WTC11 (cell line): ENCODE data around the gene LONP2.

Experiments
- CTCF ChIP-seq: fragments of 200-600 bp; IDR thresholded peaks from 2 replicates; pipeline ENCODE4 v1.8.0; 2022; ENCODE audit warnings: antibody characterized with exemption
- E2F1 ChIP-seq: sonication (generic); formaldehyde crosslinking; IDR thresholded peaks from 2 replicates; pipeline ENCODE4 v1.8.0; 2022; ENCODE audit warnings: mild to moderate bottlenecking, missing genetic modification reagents
- GABPB1 ChIP-seq: sonication (generic); formaldehyde crosslinking; IDR thresholded peaks from 2 replicates; pipeline ENCODE4 v1.8.1; 2023; ENCODE audit warnings: mild to moderate bottlenecking, missing genetic modification reagents
- MAX ChIP-seq: sonication (generic); formaldehyde crosslinking; IDR thresholded peaks from 2 replicates; pipeline ENCODE4 v1.8.0; 2022; ENCODE audit warnings: mild to moderate bottlenecking, missing genetic modification reagents
- NFYB ChIP-seq: sonication (generic); formaldehyde crosslinking; conservative IDR thresholded peaks from 2 replicates; pipeline ENCODE4 v1.8.0; 2022; ENCODE audit warnings: low read depth, missing genetic modification reagents
- NR1H2 ChIP-seq: sonication (generic); formaldehyde crosslinking; IDR thresholded peaks from 2 replicates; pipeline ENCODE4 v1.9.0; 2021; ENCODE audit warnings: mild to moderate bottlenecking, moderate library complexity, missing genetic modification reagents
- PRDM15 ChIP-seq: sonication (generic); formaldehyde crosslinking; IDR thresholded peaks from 2 replicates; pipeline ENCODE4 v1.8.0; 2022; ENCODE audit warnings: missing genetic modification reagents
- SMAD3 ChIP-seq: sonication (generic); formaldehyde crosslinking; IDR thresholded peaks from 2 replicates; pipeline ENCODE4 v1.8.0; 2022; ENCODE audit warnings: missing genetic modification reagents, mild to moderate bottlenecking, borderline replicate concordance
- ZBTB43 ChIP-seq: sonication (generic); formaldehyde crosslinking; IDR thresholded peaks from 2 replicates; pipeline ENCODE4 v1.8.1; 2023; ENCODE audit warnings: mild to moderate bottlenecking, missing genetic modification reagents
- ZNF121 ChIP-seq: sonication (generic); formaldehyde crosslinking; IDR thresholded peaks from 2 replicates; pipeline ENCODE4 v1.8.0; 2023; ENCODE audit warnings: missing genetic modification reagents
- TF ChIP-seq, protein P1 (sequence below): sonication (generic); formaldehyde crosslinking; IDR thresholded peaks from 2 replicates; pipeline ENCODE4 v1.8.0; 2022; ENCODE audit warnings: mild to moderate bottlenecking, missing genetic modification reagents
- TF ChIP-seq, protein P2 (sequence below): sonication (generic); formaldehyde crosslinking; IDR thresholded peaks from 2 replicates; pipeline ENCODE4 v1.8.0; 2023; ENCODE audit warnings: missing genetic modification reagents, mild to moderate bottlenecking, borderline replicate concordance
- TF ChIP-seq, protein P3 (sequence below): sonication (generic); formaldehyde crosslinking; IDR thresholded peaks from 2 replicates; pipeline ENCODE4 v1.8.1; 2022; ENCODE audit warnings: low read depth, mild to moderate bottlenecking, moderate library complexity, missing genetic modification reagents, borderline replicate concordance

DNA sequence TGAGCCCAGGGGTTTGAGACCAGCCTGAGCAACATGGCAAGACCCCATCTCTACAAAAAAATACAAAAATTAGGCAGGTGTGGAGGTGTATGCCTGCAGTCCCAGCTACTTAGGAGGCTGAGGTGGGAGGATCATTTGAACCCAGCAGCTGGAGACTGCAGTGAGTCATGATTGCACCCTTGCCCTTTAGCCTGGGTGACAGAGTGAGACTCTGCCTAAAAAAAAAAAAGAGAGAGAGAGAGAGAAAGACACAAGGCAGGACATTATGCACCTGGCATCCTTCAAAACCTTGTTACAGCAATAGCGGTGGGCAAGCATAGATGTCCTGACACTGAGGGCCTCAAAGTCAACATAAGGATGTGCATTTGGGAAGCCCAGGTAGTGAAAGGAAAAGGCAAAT lies 161.1 kb downstream of the LONP2 start:
- no peak for TF ChIP-seq CTCF
- TF ChIP-seq ZNF121 (CRISPR knock-in tag): no peak
- TF ChIP-seq NR1H2 (CRISPR knock-in tag): no peak
- TF ChIP-seq, protein P1, sequence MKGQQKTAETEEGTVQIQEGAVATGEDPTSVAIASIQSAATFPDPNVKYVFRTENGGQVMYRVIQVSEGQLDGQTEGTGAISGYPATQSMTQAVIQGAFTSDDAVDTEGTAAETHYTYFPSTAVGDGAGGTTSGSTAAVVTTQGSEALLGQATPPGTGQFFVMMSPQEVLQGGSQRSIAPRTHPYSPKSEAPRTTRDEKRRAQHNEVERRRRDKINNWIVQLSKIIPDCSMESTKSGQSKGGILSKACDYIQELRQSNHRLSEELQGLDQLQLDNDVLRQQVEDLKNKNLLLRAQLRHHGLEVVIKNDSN: no peak
- TF ChIP-seq GABPB1 (CRISPR knock-in tag): no peak
- TF ChIP-seq SMAD3 (CRISPR knock-in tag): no peak
- TF ChIP-seq, protein P2, sequence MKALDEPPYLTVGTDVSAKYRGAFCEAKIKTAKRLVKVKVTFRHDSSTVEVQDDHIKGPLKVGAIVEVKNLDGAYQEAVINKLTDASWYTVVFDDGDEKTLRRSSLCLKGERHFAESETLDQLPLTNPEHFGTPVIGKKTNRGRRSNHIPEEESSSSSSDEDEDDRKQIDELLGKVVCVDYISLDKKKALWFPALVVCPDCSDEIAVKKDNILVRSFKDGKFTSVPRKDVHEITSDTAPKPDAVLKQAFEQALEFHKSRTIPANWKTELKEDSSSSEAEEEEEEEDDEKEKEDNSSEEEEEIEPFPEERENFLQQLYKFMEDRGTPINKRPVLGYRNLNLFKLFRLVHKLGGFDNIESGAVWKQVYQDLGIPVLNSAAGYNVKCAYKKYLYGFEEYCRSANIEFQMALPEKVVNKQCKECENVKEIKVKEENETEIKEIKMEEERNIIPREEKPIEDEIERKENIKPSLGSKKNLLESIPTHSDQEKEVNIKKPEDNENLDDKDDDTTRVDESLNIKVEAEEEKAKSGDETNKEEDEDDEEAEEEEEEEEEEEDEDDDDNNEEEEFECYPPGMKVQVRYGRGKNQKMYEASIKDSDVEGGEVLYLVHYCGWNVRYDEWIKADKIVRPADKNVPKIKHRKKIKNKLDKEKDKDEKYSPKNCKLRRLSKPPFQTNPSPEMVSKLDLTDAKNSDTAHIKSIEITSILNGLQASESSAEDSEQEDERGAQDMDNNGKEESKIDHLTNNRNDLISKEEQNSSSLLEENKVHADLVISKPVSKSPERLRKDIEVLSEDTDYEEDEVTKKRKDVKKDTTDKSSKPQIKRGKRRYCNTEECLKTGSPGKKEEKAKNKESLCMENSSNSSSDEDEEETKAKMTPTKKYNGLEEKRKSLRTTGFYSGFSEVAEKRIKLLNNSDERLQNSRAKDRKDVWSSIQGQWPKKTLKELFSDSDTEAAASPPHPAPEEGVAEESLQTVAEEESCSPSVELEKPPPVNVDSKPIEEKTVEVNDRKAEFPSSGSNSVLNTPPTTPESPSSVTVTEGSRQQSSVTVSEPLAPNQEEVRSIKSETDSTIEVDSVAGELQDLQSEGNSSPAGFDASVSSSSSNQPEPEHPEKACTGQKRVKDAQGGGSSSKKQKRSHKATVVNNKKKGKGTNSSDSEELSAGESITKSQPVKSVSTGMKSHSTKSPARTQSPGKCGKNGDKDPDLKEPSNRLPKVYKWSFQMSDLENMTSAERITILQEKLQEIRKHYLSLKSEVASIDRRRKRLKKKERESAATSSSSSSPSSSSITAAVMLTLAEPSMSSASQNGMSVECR: no peak
- TF ChIP-seq E2F1 (CRISPR knock-in tag): no peak
- TF ChIP-seq MAX (CRISPR knock-in tag): no peak
- TF ChIP-seq, protein P3, sequence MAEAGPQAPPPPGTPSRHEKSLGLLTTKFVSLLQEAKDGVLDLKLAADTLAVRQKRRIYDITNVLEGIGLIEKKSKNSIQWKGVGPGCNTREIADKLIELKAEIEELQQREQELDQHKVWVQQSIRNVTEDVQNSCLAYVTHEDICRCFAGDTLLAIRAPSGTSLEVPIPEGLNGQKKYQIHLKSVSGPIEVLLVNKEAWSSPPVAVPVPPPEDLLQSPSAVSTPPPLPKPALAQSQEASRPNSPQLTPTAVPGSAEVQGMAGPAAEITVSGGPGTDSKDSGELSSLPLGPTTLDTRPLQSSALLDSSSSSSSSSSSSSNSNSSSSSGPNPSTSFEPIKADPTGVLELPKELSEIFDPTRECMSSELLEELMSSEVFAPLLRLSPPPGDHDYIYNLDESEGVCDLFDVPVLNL (CRISPR knock-in tag): no peak
- no peak for TF ChIP-seq ZBTB43
- TF ChIP-seq NFYB (CRISPR knock-in tag): no peak
- TF ChIP-seq PRDM15 (CRISPR knock-in tag): no peak
